ENCODE measurements around the gene NPSR1.
"Not testable (repeated sequence)": the region's sequence is repeated elsewhere in the genome, so short reads cannot be mapped to it uniquely, and the experiment has no call there.

NPSR1 gene

DNA sequence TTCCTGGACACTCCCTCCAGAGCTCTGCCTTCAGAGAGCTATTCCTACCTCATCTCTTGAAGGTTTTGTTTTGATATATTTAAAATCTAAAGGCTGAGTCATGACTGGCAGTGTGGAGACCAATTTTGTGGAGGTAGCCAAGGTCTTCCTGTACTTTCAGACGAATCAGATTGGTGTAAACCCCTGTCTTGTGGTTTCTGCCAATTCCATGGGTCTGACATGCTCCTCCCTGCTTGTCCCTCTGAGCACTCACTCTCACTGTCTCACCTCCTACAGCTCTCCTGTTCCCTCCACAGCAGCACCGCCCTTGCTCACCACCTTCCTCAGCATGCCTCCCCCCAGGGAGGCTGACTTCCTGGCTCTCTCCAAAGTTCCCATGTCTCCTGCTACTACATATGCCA, 179.8 kb downstream of the NPSR1 start:
- no peak for DNase-seq (ENCODE audit: low read depth)

DNA sequence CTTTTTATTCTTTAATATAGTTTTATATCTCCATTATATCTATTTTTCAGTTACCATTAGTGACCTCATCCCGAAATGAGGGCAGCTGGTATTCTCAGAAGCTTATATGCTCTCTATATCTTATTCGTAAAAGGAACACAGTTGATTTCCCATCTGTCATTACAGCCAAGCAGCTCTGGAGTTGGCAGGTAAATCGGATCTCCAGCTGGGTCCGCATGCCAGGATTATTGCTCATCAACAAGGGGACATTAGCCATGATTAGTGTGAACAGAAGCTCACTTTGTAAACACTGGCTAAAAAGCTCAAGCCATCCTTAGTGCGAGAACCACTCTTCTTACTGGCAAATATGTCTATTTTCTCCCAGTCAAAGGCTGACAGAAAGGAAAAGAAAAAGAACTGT, 180.3 kb downstream of the NPSR1 start:
- no peak for DNase-seq (ENCODE audit: low read depth)

DNA sequence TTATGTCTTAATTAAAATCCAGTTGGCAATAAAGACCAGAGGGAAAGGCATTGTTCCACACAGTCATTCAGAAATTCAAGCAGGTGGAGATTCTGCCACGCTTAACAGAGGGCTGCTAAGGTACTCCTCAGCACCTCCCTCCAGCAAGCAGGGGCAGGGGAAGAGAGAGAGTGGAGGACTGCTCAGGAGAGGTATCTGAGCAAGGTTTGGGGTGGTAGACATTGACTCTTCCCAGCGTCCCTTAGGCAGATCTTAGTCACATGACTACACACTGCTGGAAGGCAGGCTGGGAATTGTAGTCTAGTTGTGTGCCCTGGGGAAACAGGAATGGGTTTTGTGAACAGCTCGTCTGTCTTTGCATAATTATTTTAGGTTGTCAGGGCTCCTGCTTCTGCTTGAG, 181.6 kb downstream of the NPSR1 start:
- no peak for DNase-seq (ENCODE audit: low read depth)

DNA sequence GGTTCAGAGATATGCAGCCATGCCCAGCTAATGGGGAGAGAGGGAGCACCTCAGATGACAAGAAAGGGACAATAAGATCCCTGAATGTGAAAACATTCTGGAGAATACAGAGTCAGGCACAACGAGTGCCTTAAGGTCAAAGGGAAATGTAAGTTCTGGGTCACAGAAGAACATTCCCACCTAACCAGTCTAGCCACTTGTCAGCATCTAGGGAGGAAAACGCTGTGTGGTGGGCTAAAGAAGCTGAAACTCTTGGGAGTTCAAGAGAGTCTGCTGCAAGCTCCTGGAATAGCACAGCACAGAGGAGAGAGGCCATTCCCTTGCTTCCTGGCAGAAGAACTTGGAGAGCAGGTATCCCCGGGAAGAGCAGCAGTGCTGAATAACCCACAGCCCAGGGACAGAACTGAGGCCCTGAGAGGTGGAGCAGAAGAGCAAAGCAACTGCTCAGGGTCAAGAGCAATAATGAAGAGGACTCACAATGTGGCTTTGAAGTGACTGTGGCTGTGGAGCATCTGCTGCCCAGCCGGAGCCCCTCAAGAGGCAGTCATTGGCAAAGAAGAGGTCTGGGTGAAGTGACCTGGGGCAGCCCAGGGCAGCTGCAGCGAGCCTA, 182.3 kb downstream of the NPSR1 start:
- no peak for DNase-seq (ENCODE audit: low read depth)

DNA sequence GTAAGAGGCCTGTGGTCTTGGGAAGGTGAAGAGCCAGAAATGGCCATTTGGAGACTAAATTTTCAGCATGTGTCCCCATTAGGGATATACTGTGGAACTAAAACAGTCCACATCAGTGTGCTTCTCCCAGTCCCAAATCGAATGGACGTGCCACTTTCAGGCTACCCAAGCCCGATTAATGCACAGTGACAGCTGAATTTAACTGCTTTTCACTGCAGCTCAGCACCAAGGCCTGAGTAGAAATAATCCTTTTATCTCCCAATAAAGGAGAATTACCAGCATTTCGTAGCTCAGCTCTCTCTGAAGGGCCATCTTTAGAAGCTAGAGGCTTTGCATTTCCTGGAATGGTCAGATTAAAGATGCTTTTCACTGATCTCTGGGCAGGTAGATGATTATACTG, 183.3 kb downstream of the NPSR1 start:
- DNase-seq (ENCODE audit: low read depth): no peak

DNA sequence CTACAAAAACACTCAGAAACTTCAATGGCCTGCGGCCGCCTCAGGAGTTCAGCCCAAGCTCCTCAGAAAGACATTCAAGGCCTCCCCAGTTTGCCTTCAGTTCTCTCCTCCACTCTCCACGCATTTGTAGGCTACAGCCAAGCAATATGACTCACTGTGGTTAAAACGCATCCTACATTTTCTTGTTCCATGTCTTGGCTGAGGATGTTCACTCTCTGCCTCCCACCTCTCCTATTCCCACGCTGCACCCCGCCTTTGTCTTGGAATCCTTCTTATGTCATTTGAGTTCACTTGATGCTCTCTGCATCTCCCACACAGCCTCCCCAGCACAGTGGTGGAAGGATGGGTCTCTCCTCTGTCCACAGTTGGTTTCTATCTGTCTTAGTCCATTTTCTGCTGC, 184.8 kb downstream of the NPSR1 start:
- no peak for DNase-seq (ENCODE audit: low read depth)

DNA sequence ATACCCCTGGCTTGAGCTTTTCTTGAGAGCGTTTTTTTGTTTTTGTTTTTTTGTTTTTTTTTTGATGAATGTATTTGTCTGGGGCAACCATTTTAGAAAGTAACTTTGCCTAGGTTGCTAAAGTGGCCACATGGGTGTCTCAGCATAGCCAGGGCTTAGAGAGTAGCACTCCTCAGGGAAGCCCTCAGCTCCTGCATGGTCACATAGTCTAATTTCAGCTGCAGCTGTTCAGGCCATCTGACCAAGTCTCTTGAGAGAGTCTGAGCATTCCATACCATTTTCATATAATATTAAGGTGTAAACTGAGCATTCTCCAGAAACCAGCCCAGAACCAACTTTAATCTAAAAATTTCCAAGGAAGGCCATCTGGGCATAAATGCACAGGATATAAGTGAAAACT, 186.4 kb downstream of the NPSR1 start:
- no peak for DNase-seq (ENCODE audit: low read depth)

DNA sequence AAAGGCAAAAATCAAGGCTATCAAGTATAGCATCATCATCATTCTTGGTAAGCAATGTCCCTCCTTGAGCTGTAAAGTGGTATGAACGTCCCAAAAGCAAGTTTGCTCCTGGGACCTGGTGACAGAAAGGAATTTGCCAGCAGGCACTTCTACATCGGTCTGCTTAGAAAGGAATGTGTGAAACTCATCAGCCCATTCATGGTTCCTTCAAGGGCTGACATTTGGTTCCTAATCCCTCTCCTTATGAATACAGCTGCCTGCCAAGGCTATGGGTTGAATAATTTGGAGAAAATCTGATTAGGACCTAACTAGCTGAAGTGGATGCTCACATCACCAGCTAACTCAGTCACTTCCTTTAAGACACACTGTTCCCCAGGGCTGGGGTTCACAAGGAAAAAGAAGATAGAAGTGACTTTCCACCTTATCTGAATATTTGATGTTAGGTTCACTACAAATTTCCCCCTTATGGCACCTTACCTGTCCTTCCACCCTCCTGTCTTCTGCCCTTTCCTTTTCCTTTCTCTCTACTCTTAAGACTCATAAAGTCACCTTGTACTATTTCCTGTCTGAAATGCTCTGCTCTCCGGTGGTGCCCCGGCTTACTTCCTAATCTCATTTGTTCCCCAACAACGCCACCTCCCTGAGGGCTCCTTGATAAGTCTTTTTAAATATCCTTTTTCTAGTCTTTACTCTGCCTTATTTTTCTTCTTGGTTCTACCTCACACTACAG, 187.1 kb downstream of the NPSR1 start:
- DNase-seq (ENCODE audit: low read depth): no peak

DNA sequence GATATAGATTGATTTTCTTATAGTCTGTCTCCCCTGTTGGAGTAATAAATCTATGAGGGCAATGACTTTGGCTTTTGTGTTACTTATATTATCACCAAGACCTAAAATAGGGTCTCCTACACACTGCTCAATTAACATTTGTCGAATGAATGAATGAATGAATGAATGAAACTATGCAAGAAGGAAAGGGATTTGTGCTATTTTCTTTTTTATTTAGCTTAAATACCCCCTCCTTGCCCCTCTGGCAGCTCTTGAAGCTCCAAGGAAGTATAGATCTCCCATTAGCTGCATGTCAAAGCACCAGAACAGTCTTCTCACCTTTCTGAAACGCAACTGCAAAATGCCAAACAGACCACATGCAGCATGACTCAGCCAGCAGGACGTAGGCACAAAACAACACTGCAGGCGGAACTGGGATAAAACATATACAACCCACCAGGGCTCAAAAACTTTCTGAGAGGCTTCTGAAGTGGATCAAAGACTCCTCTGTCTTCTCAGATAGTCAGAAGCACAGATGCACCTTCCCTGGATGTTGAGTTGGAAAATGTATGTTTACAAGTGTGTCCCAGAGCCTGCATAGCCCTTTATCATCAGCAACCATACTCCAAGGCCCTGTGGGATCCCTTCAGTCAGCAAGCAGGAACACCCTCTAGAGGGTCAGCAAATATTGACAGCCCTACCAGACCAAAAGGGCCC, 187.8 kb downstream of the NPSR1 start:
- no peak for DNase-seq (ENCODE audit: low read depth)

DNA sequence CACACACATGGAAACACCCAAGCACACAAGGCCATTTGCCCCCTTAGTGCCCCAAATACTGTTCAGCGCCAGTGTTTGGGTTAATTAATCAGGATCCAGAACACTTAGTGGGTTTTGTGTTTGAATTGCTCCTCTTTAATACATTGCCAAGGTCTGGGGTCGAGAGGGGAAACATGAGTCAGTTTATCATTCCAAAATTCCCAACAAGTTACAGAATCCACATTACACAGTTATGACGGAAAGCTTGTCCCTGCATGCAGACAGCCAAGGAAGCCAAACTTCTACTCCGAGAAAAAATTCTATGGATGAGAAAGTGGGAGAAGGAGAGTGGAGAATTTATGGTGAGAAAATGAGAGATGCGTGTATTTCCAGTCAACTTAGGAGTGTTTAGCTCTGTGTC, 189.0 kb downstream of the NPSR1 start:
- DNase-seq (ENCODE audit: low read depth): no peak

DNA sequence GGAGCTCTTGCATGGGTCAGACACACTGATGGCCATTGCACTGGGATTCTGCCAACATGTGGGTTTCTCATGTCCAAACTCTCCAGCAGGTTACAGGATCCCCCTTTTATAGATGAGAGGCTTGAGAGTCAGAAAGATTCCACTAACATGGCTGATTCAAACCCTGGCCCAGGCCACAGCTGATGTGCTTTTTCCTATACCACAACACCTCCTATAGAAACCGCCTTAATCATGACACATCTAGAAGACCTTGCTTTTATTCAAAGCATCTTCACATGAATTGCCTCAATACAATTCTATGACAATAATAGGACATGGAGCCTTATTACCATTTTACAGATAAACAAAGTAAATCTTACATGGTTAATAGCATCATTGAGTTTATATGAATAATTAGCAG, 190.7 kb downstream of the NPSR1 start:
- no peak for DNase-seq (ENCODE audit: low read depth)

DNA sequence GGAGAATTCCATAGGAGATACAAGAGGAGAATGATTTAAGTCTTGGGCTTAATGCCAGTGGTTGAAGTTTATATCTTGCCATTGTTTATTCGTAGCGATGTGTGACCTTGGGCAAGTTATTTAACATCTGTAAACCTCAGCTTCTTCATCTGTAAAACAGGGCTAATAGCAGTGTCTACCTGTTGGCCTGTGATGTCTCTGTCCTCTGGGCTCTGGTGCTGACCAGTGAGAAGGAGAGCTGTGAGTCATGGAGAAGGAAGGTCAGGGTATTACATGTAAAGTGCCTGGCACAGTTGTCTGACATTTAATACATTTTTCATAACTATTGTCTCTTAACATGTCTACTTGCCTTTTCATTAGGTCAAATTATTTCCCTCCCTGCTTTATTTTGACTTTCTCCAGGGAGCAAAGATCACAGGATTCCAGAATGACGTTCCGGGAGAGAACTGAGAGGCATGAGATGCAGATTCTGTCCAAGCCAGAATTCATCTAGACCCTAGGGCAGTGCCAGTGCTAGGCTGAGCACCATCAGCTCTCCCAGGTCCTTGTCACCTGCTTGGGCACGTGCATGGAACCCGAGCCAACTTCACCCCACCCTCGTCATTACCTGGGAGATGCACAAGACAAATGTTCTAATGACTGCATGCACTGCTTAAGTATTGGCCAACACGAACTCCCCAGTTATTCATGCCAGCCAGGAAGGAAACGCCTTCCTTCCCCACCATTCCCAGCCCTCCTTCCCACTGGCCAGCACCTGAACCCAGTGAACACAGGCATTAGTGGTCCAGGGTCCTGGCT, 191.3 kb downstream of the NPSR1 start:
- no peak for DNase-seq (ENCODE audit: low read depth)

DNA sequence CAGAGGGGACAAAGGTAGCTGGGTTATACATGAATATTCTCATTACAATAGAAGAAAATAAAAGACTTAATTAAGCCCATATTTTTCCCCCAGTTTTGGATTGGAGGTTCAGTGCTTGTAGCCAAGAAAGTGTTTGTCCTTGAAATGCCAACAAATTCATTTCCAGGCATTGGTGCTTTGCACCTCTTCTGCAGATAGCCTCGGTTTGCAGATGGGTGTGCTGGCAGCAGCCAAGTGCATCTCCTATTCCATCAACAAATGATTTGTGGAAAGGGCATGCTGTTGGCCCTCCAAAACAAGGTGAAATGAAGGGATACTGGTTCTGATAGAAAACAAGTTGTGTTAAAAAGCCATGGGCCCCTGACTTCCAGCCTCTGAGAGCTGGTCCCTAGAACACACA, 192.0 kb downstream of the NPSR1 start:
- DNase-seq (ENCODE audit: low read depth): no peak

DNA sequence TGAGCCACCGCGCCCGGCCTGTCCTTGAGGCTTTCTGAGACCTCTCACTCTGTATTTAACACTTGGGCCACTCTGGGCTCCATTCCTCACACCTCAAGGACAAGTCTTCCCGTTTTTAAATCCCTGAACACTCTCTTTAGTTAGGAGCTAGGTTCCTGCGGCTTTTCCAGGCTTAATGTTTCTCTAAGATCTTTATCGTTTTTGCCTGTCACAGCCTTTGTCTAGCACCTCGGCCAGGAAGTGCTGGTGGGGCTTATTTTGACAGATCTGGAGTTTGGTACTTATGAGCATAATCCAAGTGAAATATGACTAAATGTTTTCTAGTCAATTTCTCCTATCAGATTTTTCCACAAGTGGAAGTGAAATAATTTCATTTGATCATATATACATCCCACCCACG, 192.7 kb downstream of the NPSR1 start:
- no peak for DNase-seq (ENCODE audit: low read depth)

DNA sequence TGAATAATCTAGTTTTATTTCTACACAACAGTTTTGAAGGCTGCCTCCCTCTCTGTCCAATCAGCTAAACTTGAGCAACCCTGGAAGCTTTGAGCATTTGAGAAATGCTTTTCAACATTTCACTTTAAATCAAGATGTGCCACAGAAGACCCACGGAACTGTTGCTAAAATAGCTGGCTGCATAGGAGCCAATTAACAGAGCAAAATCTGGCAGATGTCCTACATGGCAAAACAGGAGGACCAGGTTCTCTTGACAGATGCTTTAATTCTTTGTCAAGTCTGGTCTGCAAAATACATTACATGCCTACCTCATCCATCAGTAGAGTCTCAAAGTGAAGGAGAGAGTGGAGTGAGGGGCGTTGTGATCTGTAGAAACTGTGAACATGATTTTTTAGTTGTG, 193.4 kb downstream of the NPSR1 start:
- DNase-seq (ENCODE audit: low read depth): no peak

DNA sequence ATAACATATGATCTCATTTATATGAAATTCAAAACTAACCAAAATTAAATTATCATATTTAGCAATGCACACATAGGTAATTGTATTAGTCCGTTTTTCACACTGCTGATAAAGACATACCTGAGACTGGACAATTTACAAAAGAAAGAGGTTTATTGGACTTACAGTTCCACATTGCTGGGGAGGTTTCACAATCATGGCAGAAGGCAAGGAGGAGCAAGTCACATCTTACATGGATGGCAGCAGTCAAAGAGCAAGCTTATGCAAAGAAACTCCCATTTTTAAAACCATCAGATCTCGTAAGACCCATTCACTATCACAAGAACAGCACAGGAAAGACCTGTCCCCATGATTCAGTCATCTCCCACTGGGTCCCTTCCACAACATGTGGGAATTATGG, 200.4 kb downstream of the NPSR1 start:
- not testable (repeated sequence) for DNase-seq (ENCODE audit: low read depth)

DNA sequence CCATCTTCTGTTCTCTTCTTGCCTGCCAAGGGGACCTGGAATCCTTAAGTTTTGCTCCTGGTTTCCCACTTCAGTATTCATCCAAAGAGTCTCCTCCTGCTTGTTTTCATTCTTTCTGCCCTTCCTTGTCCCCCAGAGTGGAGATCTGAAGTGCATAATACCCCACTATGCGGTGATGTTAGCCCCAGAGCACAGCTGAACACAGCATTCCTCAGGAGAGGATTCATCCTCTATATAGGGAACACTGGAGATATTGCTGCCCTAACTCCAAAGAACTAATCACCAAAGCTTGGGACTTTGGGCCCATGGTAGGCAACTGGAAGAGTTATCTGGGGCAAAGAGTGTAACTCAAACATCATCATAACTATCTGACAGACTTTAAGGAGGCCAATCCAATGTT, 201.3 kb downstream of the NPSR1 start:
- not testable (repeated sequence) for DNase-seq (ENCODE audit: low read depth)

DNA sequence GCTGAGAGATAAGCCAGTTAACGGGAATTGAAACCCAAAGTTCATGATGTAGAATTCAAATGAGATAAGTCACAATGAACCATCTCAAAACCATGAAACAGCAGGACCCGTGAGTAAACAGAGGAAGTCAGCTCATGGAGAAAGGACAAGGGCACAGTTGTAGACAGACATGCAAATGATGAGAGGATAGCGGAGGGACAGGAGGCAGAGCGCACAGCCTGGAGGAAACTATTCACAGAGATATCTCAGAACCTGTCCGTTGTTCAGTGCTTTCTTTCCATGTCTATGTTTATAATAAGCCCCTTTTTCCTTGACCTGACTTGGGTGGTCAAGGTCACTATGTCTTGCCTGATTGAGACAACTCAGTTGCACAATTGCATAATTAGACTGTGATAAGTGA, 208.2 kb downstream of the NPSR1 start:
- DNase-seq (ENCODE audit: low read depth): not testable (repeated sequence)

DNA sequence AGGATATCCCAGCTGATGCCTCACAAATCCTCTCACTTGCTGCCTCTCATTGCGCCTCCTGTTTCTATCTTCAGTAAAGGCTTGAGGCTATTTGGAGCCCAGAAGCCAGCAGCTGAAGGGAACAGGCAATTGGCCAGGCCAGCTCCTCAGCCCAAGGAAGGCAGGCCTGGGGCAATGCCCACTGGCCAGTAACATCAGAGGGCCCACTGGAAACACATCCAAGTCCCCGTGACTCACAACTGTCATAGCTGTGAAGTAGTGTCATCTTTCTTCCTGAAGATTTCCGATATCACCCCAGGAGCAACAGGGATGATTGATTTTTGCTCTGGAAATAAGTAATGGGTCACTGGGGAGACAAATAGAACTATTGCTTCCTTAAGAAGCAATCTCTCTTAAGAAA, 209.3 kb downstream of the NPSR1 start:
- DNase-seq (ENCODE audit: low read depth): not testable (repeated sequence)

DNA sequence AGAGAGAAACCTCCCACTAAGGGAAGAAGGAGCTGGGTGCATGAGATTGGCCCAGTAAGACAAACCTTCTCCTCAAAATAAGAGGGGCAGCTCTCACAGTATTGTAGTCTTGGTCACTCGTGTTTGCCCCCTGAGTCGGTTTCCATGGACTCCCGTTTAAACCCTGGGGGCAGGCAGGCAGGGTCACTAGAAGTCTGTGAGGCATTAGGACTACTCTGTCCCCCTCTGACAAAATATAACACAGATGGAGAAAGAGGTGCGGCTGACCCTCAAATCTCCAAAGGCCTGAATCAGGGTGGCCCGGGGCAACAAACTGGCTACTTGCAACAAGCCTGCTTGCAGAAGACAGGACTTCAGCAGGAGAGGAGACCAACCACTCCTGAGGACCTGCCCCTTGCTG, 210.6 kb downstream of the NPSR1 start:
- not testable (repeated sequence) for DNase-seq (ENCODE audit: low read depth)

DNA sequence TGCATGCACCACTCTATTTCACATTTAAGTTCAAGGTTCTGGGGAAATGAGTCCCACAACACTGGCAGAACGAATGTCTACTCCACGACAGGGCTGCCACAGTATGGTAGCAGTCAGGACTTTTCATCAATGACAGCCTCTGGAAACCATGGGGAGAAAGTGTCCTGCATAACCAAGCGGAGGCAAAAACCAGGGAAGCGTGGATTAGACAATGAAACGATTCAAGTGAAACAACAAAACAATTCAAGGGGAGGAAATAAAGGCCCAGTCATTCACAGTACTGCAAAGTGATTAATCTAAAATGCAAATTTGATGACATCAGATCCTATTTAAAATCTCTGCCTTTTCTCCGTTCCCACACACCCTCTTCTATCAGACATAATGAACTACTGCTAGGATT, 211.0 kb downstream of the NPSR1 start:
- DNase-seq (ENCODE audit: low read depth): no peak

DNA sequence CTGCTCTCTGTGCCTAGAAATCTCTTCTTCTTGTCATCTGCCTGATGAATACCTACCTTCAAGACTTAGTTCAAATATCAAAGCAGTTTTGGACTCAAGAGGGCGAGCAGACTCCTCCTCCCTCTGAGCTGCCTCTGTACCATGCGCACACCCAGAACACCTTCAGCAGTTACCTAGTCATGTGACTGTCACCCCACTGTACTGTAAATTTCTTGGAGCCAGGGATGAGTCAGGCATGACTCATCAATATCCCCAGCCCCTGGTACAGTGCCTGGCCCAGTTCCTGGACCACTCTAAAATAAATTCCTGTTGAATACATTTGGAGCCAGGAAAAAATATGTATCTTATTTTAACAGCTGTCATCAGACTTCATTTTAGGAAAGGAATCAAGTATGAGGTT, 212.0 kb downstream of the NPSR1 start:
- DNase-seq (ENCODE audit: low read depth): not testable (repeated sequence)

DNA sequence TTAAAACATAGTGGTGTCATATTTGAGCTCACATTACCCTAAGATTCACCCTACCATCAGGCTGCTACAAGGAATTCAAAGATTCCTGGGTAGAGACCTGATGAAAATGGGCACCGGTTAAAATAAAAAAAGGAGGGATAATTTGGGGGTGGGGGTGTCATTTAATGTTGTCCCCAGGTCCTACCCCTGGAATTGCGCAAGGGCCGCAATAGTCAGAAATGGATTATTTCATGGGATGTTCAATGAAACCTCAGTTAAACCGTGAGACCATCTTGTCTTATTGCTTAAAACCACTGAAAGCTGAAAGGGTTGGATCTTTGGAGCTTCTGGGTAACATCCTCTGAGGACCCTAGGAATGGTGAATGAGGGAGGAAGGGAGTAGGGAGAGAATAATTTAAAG, 216.3 kb downstream of the NPSR1 start:
- DNase-seq (ENCODE audit: low read depth): not testable (repeated sequence)
